Upper lobe of left lung (tissue), 4 donors: ENCODE results near the gene ABCC6.
"Not testable (repeated sequence)": the region's sequence is repeated elsewhere in the genome, so short reads cannot be mapped to it uniquely, and the experiment has no call there.

Experiments
- CTCF ChIP-seq, 6 experiments: fragments of 450-650 bp in 4 of 6; fragments of 200-600 bp in 2 of 6; sonication (generic) in 2 of 6; IDR thresholded peaks; one replicate each; pipeline ENCODE4 v1.5.1; 2016 to 2019; ENCODE audit warnings: antibody characterized with exemption in 6 of 6
- EP300 ChIP-seq, 4 donors: sonication (generic); formaldehyde crosslinking; IDR thresholded peaks; one replicate each; pipeline ENCODE4 v1.5.1; 2017; ENCODE audit warnings: antibody characterized with exemption in 4 of 4, control low read depth in 2 of 4
- POLR2AphosphoS5 ChIP-seq, 2 donors: sonication (generic); formaldehyde crosslinking; IDR thresholded peaks; one replicate each; pipeline ENCODE4 v1.5.1; 2017; ENCODE audit warnings: antibody characterized with exemption in 2 of 2

- TF ChIP-seq CTCF, EP300, POLR2AphosphoS5 (IDR thresholded peaks at IDR 0.05): not testable (repeated sequence)
These were observed 21.4 kb downstream of the ABCC6 start for GRCh38 chr16:16201880-16202279.
